Stimulated activated naive CD8-positive, alpha-beta T cell treated with anti-CD3 and anti-CD28 coated beads, Interleukin-15, Interleukin-2, amounts not matched to agents 100 ng/mL and 50 ng/mL, for 24 hours (primary cell): Measurements from ENCODE around the gene MBOAT7.

Source experiments
- H3K27ac Mint-ChIP-seq: one replicate; pipeline ENCODE4 v1.8.0; 2021; ENCODE audit warnings: mild to moderate bottlenecking, mixed read lengths
- H3K27me3 Mint-ChIP-seq: one replicate; pipeline ENCODE4 v1.8.0; 2021; ENCODE audit warnings: mixed read lengths
- H3K36me3 Mint-ChIP-seq: one replicate; pipeline ENCODE4 v1.8.0; 2021; ENCODE audit warnings: low read depth, mixed read lengths
- H3K4me1 Mint-ChIP-seq: one replicate; pipeline ENCODE4 v1.8.0; 2021; ENCODE audit warnings: low read depth, mixed read lengths
- H3K4me3 Mint-ChIP-seq: one replicate; pipeline ENCODE4 v1.8.0; 2021; ENCODE audit warnings: mild to moderate bottlenecking, mixed read lengths
- H3K9me3 Mint-ChIP-seq: one replicate; pipeline ENCODE4 v1.8.0; 2021; ENCODE audit warnings: mixed read lengths

The MBOAT7 gene

DNA sequence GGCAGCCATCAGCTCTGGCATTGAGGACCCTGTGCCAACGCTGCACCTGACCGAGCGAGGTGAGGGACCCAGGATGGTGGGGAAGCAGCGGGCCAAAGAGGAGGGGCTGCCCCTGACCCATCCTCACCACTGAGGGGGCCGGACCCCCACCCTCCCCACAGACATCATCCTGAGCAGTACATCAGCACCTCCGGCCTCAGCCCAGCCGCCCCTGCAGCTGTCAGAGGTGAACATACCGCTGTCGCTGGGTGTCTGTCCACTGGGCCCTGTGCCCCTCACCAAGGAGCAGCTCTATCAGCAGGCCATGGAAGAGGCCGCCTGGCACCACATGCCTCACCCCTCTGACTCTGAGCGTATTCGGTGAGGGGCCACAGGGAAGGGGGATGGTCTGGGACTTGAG lies 37.1 kb downstream of the MBOAT7 start:
- Mint-ChIP-seq H3K27me3 (no peaks in the 10 kb centered on the region), H3K4me3 (no peak overlapping the region), H3K36me3 (peaks cover 66% of the 10 kb centered on the region), H3K9me3 (no peaks in the 10 kb centered on the region), H3K4me1 (peaks cover 24% of the 10 kb centered on the region), H3K27ac (no peak overlapping the region)

DNA sequence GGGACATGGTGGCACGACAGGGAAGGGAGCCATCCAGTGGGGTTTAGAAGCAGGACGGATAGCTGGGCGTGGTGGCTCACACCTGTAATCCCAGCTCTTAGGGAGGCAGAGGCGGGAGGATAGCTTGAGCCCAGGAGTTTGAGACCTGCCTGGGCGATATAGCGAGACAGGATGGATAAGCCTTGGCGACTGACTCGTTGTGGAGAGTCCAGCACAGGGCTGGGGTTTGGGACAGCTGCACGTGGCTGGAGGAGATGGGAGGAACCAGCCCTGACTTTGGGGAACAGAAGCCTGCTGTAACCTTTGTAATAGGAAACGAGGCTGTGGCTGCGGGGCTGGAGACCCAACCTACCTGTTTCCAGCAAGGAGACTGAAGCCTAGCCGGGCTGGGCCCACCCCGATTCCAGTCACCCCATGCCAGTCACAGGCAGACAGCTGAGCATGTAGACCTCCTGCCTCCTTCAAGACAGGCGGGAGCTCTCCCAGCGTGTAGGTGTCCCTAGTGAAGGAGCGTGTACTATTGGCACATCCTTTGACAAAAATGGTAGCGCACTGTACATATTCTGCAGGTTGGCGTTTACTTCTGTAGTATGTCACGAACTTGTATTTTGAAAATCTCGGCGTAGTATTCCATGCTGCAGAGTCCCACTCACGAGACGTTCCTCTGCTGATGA lies 37.9 kb downstream of the MBOAT7 start:
- no peaks in the 10 kb centered on the region for H3K27me3 Mint-ChIP-seq
- H3K9me3 Mint-ChIP-seq, result no peaks in the 10 kb centered on the region
- H3K4me1 Mint-ChIP-seq, result peaks cover 19% of the 10 kb centered on the region
- H3K27ac Mint-ChIP-seq, result no peak overlapping the region
- no peak overlapping the region for H3K4me3 Mint-ChIP-seq
- peaks cover 68% of the 10 kb centered on the region for H3K36me3 Mint-ChIP-seq

DNA sequence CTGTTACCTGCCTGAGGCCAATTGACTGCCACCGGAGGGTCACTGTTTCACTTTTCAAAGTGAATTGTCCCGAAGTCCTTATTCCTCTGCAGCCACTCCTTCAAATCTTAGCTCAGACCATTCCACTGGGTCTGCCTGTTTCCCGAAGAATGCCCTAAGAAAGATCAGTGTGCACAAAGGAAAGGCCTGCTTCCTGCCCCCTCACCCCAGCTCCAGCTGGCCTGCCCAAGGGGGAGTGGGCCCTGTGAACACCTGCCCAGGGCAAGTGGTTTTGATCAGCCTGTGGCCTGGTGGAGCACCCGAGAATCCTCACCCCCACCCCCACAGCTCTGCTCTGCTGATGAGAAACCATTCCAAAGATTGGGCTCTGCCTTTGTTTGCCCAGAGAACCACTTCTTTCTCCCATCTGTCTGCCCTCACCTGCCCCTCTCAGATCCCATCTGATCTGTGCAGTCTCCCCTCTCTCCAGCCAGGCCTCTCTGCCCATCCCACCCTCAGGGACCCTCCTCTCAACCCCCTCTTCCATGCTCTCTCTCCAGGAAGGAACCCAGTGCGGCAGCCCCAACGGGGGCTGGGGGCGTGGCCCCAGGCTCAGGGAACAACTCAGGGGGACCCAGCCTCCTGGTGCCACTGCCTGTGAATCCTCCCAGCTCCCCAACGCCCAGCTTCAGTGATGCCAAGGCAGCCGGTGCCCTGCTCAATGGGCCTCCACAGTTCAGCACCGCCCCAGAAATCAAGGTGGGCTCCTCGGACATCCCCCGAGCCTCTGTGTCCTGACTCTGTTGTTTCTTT lies 40.2 kb downstream of the MBOAT7 start:
- Mint-ChIP-seq H3K4me3 (no peak overlapping the region), H3K36me3 (peaks cover 61% of the 10 kb centered on the region), H3K27ac (no peak overlapping the region), H3K9me3 (no peaks in the 10 kb centered on the region), H3K27me3 (no peaks in the 10 kb centered on the region), H3K4me1 (peaks cover 10% of the 10 kb centered on the region)

DNA sequence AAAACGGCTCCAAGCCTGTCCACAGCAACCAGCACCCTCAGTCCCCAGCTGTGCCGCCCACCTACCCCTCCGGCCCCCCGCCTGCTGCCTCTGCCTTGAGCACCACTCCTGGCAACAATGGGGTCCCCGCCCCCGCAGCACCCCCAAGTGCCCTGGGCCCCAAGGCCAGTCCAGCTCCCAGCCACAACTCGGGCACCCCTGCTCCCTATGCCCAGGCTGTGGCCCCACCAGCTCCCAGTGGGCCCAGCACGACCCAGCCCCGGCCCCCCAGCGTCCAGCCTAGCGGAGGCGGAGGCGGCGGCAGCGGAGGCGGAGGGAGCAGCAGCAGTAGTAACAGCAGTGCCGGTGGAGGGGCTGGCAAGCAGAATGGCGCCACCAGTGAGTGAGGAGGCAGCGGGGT lies 41.2 kb downstream of the MBOAT7 start:
- Mint-ChIP-seq H3K36me3 (peaks cover 62% of the 10 kb centered on the region), H3K27me3 (no peaks in the 10 kb centered on the region), H3K9me3 (no peaks in the 10 kb centered on the region), H3K4me3 (no peak overlapping the region), H3K27ac (no peak overlapping the region), H3K4me1 (peaks cover under 1% of the 10 kb centered on the region)

DNA sequence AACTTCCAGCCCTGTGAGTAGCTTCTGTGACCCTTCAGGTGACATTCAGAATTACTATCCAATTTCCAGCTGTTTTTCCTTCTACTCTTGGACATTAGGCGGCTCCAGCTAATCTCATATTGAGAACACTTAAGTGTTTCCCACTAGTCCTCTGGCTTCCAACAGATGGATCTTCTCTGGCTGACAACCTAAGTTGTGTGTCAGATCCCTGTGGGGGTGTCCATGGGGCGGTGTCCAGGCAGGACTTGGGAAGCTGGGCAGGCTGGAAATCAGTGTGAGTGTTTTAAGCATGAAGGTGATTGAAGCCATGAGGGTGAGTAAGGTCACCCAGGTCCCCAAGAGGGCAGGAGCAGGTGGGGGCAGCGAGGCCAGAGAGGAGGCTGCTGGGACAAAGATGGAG lies 41.7 kb downstream of the MBOAT7 start:
- Mint-ChIP-seq H3K9me3 (no peaks in the 10 kb centered on the region), H3K4me3 (no peak overlapping the region), H3K4me1 (no peaks in the 10 kb centered on the region), H3K27ac (no peak overlapping the region), H3K36me3 (peaks cover 66% of the 10 kb centered on the region), H3K27me3 (no peaks in the 10 kb centered on the region)

DNA sequence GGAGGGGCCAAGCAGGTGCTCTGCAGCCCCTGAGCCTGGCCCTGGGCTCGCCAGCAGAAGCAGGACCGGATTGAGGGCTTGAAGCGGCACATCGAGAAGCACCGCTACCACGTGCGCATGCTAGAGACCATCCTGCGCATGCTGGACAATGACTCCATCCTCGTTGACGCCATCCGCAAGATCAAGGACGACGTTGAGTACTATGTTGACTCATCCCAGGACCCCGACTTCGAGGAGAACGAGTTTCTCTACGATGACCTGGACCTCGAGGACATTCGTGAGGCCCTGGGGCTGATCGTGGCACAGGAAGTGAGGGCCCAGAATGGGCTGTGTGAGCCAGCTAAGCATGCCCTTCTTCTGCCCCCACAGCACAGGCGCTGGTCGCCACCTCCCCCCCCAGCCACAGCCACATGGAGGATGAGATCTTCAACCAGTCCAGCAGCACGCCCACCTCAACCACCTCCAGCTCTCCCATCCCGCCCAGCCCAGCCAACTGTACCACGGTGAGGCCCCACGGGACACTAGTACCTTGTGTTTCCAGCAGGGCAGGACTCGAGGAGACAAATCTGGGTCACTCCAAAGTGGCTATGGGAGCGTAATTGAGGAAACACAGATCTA lies 43.7 kb downstream of the MBOAT7 start:
- no peaks in the 10 kb centered on the region for H3K27me3 Mint-ChIP-seq
- H3K9me3 Mint-ChIP-seq, result no peaks in the 10 kb centered on the region
- peaks cover 3% of the 10 kb centered on the region for H3K4me1 Mint-ChIP-seq
- no peak overlapping the region for H3K4me3 Mint-ChIP-seq
- H3K27ac Mint-ChIP-seq, result no peak overlapping the region
- H3K36me3 Mint-ChIP-seq, result peaks cover 60% of the 10 kb centered on the region

DNA sequence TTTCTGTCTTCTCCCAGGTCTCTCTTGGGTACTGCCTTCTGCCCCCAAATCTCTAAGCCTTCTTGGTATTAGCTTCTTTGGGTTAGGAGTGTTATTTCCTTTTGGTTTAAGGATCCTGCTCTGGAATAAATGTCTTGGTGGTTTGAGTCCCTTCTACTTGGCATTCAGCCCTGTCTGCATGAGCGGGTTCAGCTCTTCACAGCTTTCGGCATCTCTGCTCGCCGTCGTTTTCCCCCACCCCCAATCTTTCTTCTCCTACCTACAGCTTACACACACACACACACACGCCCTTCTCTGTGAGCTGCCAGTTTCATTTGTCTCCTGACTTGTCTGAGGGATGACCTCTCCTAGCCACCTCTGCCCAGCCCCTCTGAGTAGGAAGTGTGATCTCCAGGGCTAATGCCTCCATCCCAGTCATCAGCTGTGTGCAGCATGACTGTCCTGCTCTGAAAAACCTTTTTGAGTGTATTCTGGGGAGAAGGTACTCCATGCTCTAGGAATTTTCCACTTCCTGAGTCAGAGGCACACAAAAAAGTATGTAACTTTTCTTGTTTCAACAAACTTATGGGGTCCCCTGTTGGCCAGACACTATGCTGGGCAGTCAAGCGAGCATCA lies 47.1 kb downstream of the MBOAT7 start:
- Mint-ChIP-seq H3K27ac (peak overlapping the region; percentile 13), H3K9me3 (no peaks in the 10 kb centered on the region), H3K4me3 (no peak overlapping the region), H3K36me3 (peaks cover 40% of the 10 kb centered on the region), H3K27me3 (no peaks in the 10 kb centered on the region), H3K4me1 (peaks cover 24% of the 10 kb centered on the region)

DNA sequence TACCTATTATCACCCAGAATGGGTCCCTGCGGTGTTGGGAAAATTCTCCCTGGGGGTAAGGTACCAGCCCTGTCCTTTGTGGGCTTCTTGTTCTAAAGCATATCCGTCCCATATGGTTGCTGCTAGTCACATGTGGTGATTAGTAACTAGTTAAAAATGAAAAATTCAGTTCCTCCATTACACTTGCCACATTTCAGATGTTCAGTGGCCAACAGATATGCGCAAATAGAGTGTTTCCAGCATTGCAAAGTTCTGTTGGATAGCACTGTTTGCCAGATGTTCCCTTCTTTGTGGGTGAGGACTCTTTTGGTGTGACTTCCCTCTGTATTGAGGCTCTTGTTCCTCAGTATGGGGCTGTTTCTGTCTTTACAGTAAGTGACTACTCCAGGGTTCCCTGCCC lies 48.0 kb downstream of the MBOAT7 start:
- H3K4me3 Mint-ChIP-seq, result no peak overlapping the region
- peaks cover 32% of the 10 kb centered on the region for H3K36me3 Mint-ChIP-seq
- peaks cover 30% of the 10 kb centered on the region for H3K4me1 Mint-ChIP-seq
- no peaks in the 10 kb centered on the region for H3K9me3 Mint-ChIP-seq
- no peaks in the 10 kb centered on the region for H3K27me3 Mint-ChIP-seq
- H3K27ac Mint-ChIP-seq, result peak overlapping the region; percentile 13

DNA sequence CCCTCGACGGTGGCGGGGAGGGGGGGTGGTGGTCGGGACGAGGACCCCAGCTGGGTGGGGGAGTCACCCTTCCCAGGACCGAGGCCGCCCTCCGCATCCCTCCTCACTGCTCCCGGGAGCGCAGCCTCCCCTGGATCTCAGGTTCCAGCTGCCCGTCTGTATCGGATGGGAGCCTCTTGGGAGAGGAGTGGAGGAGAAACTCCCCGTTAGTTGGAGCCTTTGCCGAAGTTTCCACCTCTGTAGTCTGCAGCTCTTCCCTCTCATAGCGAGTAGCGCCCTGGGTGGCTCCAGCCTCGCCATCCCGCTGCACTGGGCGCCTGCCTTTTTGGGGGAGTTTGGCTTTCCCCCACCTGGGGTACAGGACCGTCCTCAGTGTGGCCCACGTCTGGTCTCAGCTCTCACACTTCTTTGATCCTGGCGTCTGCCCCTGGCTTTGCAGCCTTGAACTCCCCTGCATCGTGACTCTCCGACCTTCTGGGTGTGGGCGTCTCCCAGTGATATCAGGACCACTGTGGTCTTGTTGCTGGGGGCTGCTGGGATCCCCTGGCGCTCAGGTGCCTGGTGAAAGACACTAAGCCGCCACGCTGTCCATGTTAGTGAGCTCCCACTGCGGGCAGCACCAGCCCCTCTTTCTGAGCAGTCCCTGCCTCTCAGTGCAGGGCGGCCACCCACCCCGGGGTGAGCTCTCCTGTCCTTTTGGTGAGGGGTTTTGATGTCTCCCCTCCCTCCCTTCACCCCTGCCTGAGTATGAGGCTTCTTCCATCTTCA lies 50.7 kb downstream of the MBOAT7 start:
- no peaks in the 10 kb centered on the region for H3K9me3 Mint-ChIP-seq
- H3K4me1 Mint-ChIP-seq, result peaks cover 37% of the 10 kb centered on the region
- H3K4me3 Mint-ChIP-seq, result peak overlapping the region; percentile 89
- peaks cover 16% of the 10 kb centered on the region for H3K36me3 Mint-ChIP-seq
- peak overlapping the region; percentile 97 for H3K27ac Mint-ChIP-seq
- H3K27me3 Mint-ChIP-seq, result no peaks in the 10 kb centered on the region

DNA sequence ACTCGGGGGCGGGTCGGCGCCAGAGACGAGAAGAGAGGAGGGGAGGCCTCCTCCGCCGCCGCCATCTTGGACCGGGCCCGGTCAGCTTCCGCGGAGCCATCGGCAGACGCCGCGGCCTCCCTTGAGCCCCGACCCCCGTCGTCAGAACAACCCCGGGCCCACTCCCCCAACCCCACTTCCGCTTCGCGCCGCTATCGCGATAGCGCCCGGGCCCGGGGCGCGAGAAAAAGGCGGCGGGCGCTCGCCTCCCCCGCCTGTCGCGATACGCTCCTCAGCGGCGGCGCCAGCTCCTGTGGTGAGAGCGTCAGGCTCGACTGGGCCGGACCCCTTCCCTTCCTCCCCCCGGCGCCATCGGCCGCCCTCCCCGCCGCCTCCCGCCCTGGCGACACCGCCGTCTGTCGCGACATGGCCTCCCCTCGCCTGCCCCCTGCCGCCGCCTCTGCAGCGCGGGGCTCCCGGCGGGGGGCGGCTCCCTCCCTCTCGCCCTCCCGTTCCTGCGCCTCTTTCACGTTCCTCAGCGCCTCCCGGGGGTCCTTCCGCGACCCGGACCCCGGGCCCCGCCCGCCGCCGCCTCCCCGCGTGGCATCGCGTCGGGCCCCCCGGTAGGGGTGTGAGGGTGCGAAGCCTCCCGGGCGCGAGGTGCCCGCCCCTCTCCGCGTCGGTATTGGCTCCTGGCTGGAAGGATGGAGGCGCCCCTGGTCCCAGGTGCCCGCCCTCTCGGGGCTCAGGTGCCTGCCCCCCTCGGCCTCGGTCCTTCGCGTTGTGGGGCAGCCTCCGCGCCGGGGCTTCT lies 51.5 kb downstream of the MBOAT7 start, which contains the start of gene CNOT3:
CNOT3 (plus strand) TSS at position 64 of the 790 bp plus-strand sequence. CDS start 5,217 bp downstream, outside the sequence.
- Mint-ChIP-seq H3K4me3 (peak within 1 kb of the TSS; percentile 89), H3K27ac (peak within 1 kb of the TSS; percentile 97), H3K9me3 (no peaks in the 10 kb centered on the region), H3K4me1 (peaks cover 37% of the 10 kb centered on the region), H3K36me3 (peaks cover 8% of the 10 kb centered on the region), H3K27me3 (no peaks in the 10 kb centered on the region)

DNA sequence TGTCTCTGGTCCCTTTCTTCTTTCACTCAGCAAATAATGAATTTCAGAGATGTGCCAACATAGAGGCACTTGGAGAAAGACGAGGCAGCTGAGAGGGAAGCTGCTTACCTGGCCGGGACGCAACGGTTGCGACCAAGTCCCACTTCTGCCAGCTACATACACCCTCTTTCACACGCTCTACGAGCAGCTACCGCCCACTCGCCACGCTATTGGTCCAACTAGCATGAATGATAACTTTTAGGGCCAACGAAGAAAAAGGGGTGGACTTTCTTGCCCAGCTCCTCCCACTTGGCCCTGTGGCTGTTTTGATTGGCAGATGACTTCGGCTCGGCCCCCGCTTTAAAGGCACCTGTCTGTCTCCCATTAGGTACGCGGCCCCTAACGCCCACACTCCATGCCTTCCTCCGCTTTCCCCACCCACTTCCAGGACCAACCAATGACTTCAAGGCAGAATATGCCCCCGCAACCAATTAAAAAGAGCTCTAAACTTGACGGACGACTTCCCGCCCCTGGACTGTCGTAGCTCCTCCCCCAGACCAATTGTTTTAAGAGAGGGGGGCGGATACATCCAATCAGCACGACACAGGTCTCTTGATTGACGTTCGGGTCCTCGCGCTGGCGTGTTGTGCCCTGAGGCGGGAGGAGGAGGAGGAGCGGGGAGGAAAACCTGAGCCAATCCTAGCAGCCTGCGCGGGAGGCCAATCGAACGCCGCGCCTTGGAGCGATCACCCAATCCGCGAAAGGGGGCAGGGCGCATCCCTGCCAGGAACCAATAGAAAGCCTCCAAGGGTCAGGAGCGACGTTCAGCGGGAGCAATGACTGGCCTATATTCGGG lies 52.3 kb downstream of the MBOAT7 start:
- Mint-ChIP-seq H3K4me1 (peaks cover 37% of the 10 kb centered on the region), H3K4me3 (peak overlapping the region; percentile 89), H3K36me3 (peaks cover 4% of the 10 kb centered on the region), H3K27ac (peak overlapping the region; percentile 83), H3K27me3 (no peaks in the 10 kb centered on the region), H3K9me3 (no peaks in the 10 kb centered on the region)

DNA sequence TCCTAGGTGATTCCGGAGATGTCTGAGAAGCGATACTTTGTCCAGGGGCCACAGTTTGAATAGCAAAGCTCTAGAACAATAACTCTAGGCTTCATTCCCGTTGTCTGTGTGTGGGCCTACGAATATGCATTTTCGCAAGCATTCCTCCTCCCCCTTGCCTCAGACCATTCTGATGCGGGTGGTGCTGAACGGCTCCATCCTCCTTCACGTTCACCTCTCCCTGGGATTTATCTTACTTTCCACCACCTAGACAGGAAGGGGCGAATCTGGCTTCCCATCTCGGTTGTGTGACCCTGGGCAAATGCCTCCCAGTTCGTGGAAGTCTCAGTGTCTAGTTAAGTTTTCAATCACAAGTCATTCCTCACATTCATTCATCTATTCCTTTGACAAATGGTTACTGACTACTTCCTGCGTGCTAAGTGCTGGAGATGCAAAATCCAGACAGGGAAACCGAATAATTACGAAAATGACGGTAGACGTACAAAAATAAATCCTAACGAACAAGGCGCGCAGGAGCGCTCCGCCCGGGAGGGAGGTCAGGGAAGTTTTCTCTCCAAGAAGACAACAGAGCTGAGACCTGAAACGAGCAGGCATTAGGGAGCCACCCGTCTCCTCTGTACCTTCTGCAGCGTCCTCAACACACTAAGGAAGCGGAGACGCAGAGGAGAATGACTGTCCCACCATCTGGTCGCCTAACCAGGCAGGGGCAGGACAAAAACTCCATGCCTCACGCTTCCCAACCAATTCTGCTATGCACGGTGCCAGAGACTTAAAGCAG lies 53.1 kb downstream of the MBOAT7 start:
- Mint-ChIP-seq H3K4me1 (peaks cover 37% of the 10 kb centered on the region), H3K4me3 (peak overlapping the region; percentile 89), H3K36me3 (peaks cover 10% of the 10 kb centered on the region), H3K27ac (peak overlapping the region; percentile 83), H3K9me3 (no peaks in the 10 kb centered on the region), H3K27me3 (no peaks in the 10 kb centered on the region)
